Measurements from ENCODE around the gene ADAMTS2. TPM values are rescaled to one million over a fixed set of nuclear protein-coding genes. Genes with fewer than 3 reads are reported as not detected.

The ADAMTS2 gene
- total and polyA plus RNA-seq, 8 donors, result 1.8 to 41.5 (median 11.6) TPM

DNA sequence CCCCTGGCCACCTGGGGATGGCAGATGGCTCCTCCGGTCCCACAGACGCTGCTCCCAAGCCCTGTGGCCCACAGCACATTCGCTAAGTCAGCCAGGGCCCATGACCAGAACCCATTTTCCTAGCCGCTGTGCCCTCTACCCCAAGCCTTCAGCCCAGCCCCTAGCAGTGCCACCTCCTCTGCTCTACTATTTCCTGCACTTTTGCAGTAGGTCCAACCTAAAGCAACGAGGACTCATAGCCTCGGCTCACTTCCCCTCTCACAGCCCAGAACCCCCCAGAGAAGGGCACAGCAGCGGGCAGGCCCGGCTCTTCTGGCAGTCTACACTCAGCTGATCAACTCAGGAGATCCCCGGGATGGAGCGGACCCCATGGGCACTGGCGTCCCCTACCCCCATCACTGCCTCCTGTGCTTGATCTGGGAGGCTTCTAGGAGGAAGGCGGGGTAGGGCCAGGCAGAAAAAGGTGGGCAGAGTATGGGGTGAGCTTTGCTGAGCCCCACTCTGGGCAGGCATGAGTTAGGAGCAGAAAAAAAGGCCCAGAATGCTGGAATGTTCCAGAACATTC, 173.9 kb downstream of the ADAMTS2 start:
- Histone ChIP-seq H3K27me3 (peaks cover 0 to 25% (median 12%) of the 10 kb centered on the region in 3 donors), H3K9me3 (no peaks in the 10 kb centered on the region), H3K4me3 (no peak overlapping the region), H3K4me1 (peaks cover 9 to 13% (median 11%) of the 10 kb centered on the region in 4 donors), H3K27ac (no peak overlapping the region), H3K36me3 (peaks cover 0 to 3% (median 0%) of the 10 kb centered on the region in 4 donors)
- TF ChIP-seq, protein P1, sequence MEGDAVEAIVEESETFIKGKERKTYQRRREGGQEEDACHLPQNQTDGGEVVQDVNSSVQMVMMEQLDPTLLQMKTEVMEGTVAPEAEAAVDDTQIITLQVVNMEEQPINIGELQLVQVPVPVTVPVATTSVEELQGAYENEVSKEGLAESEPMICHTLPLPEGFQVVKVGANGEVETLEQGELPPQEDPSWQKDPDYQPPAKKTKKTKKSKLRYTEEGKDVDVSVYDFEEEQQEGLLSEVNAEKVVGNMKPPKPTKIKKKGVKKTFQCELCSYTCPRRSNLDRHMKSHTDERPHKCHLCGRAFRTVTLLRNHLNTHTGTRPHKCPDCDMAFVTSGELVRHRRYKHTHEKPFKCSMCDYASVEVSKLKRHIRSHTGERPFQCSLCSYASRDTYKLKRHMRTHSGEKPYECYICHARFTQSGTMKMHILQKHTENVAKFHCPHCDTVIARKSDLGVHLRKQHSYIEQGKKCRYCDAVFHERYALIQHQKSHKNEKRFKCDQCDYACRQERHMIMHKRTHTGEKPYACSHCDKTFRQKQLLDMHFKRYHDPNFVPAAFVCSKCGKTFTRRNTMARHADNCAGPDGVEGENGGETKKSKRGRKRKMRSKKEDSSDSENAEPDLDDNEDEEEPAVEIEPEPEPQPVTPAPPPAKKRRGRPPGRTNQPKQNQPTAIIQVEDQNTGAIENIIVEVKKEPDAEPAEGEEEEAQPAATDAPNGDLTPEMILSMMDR (IDR thresholded peaks at IDR 0.05), result no peak
- no peak for TF ChIP-seq POLR2A (IDR thresholded peaks at IDR 0.05)
- TF ChIP-seq POLR2AphosphoS5 (IDR thresholded peaks at IDR 0.05), result no peak
- no peak for TF ChIP-seq EP300 (IDR thresholded peaks at IDR 0.05)
- intact Hi-C loops (cut with DNase I; ENCODE audit: low total_unique reads), result no loop called here
- 79 to 85% (median 81%) methylated on average over 12 of the region's 12 CpGs for WGBS, 5 donors
- no peak for DNase-seq

DNA sequence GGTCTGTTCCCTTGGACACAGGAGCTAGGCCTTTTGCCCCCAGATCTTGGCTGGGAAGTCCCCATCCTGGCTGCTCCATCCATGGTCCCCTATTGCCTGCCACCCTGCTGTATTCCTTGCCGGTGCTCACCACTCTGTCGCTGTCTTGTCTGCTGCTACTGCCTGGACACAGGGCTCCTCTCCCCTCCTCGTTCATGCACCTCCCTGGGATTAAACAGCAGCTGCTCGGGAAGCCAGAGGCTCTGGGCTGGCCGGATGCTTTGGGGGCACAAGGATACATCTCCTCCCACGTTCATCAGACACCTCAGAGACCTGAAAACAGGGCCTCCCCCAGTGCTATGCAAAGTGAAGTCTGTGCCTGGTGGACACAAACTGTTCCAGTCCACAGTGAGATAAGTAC, 174.7 kb downstream of the ADAMTS2 start:
- TF ChIP-seq, protein P1 (IDR thresholded peaks at IDR 0.05), result no peak
- TF ChIP-seq POLR2A (IDR thresholded peaks at IDR 0.05) (no peak), POLR2AphosphoS5 (IDR thresholded peaks at IDR 0.05) (no peak), EP300 (IDR thresholded peaks at IDR 0.05) (no peak)
- WGBS, 5 donors, result 66 to 74% (median 71%) methylated on average over 3 to 6 of the region's 6 CpGs

DNA sequence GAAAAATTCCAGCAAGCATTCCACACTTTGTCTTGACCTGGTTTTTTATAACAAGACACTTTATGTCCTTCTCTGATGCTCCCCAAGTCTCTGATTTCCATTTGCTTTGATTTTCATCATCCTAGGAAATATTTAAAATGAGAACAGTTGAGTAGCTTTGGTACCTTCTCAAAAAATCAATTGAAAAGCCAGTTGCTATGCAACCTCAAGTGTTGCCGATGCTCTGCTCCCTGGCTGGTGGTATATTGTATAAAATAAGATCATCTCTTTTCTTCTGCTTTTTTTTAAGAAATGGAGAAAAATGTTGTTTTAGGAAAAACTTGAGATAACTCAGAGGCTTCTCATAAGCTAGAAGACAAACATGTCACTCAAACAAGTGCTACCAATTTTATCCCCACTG, 175.4 kb downstream of the ADAMTS2 start:
- Histone ChIP-seq H3K9me3 (no peaks in the 10 kb centered on the region), H3K27ac (no peak overlapping the region), H3K27me3 (peaks cover 0 to 28% (median 17%) of the 10 kb centered on the region in 3 donors), H3K36me3 (no peaks in the 10 kb centered on the region), H3K4me1 (peaks cover 9 to 13% (median 11%) of the 10 kb centered on the region in 4 donors), H3K4me3 (no peak overlapping the region)
- DNase-seq, result no peak
- intact Hi-C loops (cut with DNase I; ENCODE audit: low total_unique reads), result loop anchor here (5.0 kb wide), 1 partner anchor 322 kb away; no protein-coding TSS in a partner anchor
- 79 to 94% (median 83%) methylated on average over 1 of the region's 1 CpG for WGBS, 5 donors
- TF ChIP-seq EP300 (IDR thresholded peaks at IDR 0.05), result no peak
- TF ChIP-seq, protein P1 (IDR thresholded peaks at IDR 0.05), result no peak
- TF ChIP-seq POLR2AphosphoS5 (IDR thresholded peaks at IDR 0.05), result no peak
- TF ChIP-seq POLR2A (IDR thresholded peaks at IDR 0.05), result no peak

More for the DNA sequence above, 174.7 kb downstream of the ADAMTS2 start:
- H3K36me3 ChIP-seq, result peaks cover 0 to 3% (median 0%) of the 10 kb centered on the region in 4 donors
- no peak for DNase-seq
- peaks cover 0 to 28% (median 17%) of the 10 kb centered on the region in 3 donors for H3K27me3 ChIP-seq
- peaks cover 9 to 13% (median 11%) of the 10 kb centered on the region in 4 donors for H3K4me1 ChIP-seq
- no peak overlapping the region for H3K4me3 ChIP-seq
- H3K27ac ChIP-seq, result no peak overlapping the region
- intact Hi-C loops (cut with DNase I; ENCODE audit: low total_unique reads), result no loop called here
- no peaks in the 10 kb centered on the region for H3K9me3 ChIP-seq

DNA sequence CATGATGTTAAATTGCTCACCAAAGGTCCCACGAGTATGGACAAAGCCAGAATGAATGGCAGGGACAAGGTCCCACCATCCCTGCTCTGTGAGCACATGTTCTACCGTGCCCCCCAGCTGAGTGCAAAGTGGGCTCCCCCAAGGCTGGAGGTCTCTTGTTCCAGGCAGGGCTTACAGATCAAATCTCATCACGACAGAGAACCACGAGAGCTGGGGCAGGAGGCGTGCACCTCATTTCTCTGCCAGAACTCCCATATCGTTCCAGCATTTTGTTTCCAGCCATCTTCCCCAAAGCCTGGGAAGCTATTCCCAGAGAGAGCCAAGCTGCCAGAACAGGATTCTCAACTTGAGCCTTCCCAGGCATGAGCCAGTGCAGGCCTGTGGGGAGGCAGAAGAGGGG, 176.6 kb downstream of the ADAMTS2 start:
- 67 to 78% (median 75%) methylated on average over 6 of the region's 6 CpGs for WGBS, 5 donors
- H3K4me1 ChIP-seq, result peaks cover 9 to 13% (median 11%) of the 10 kb centered on the region in 4 donors
- DNase-seq, result peak in 1 of 2 donors; percentile 61
- no peaks in the 10 kb centered on the region for H3K36me3 ChIP-seq
- peaks cover 0 to 28% (median 17%) of the 10 kb centered on the region in 3 donors for H3K27me3 ChIP-seq
- H3K4me3 ChIP-seq, result no peak overlapping the region
- intact Hi-C loops (cut with DNase I; ENCODE audit: low total_unique reads), result loop anchor here (5.0 kb wide), 1 partner anchor 324 kb away; no protein-coding TSS in a partner anchor
- no peaks in the 10 kb centered on the region for H3K9me3 ChIP-seq
- no peak overlapping the region for H3K27ac ChIP-seq
- TF ChIP-seq POLR2AphosphoS5 (IDR thresholded peaks at IDR 0.05) (no peak), EP300 (IDR thresholded peaks at IDR 0.05) (no peak), POLR2A (IDR thresholded peaks at IDR 0.05) (no peak)
- TF ChIP-seq, protein P1 (IDR thresholded peaks at IDR 0.05), result no peak
